ENCODE results near the gene AXDND1.
"Not testable (repeated sequence)": the region's sequence is repeated elsewhere in the genome, so short reads cannot be mapped to it uniquely, and the experiment has no call there.

The AXDND1 gene

GRCh38 chr1:179490611-179491010 is 124.8 kb downstream of the AXDND1 start:
- DNase-seq = no peak

- DNase-seq = no peak
These were observed 127.6 kb downstream of the AXDND1 start for GRCh38 chr1:179493323-179493722.

- no peak for DNase-seq
These were observed 140.4 kb downstream of the AXDND1 start for GRCh38 chr1:179506199-179506598.

DNA sequence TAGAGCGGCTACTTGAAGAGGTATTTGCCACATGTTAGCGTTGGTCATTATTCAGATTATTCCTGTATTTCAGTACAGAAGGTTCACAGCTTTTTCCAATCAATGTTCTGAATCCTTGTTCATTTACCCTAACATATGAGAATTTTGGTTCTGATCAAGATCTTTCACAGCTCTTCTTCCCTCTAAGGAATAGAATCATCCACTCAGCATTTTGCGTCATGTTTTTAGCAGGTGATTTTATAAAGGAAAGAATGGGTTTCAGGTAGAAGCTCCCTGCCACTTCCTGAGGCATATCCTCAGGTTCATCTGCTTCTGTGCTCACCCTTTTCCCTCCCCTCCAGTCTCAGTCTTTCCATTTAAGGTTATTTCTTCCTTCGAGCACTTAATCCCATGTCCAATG is 143.6 kb downstream of the AXDND1 start:
- DNase-seq = no peak

DNA sequence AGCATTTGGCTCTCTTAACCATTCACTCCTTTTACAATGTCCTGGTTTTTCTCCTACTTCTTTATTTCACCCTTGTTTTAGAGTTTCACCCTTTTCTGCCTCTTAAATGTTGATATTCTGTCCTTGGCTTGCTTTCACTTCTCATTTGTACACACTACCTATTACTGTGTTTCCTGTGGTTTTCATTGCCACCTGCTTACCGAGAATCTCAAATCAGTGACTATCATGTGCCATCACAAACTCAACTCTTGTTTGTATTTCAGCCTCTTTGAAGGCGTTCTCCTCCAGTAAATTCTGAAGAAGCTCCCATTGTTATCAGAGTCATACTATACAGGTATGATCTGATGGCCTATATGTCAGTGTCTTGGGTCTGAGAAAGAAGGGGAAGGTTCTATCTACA is 144.3 kb downstream of the AXDND1 start:
- no peak for DNase-seq

GRCh38 chr1:179516976-179517705 is 151.4 kb downstream of the AXDND1 start:
- no peak for DNase-seq

- not testable (repeated sequence) for DNase-seq
These were observed 152.8 kb downstream of the AXDND1 start for GRCh38 chr1:179518544-179518943.

DNA sequence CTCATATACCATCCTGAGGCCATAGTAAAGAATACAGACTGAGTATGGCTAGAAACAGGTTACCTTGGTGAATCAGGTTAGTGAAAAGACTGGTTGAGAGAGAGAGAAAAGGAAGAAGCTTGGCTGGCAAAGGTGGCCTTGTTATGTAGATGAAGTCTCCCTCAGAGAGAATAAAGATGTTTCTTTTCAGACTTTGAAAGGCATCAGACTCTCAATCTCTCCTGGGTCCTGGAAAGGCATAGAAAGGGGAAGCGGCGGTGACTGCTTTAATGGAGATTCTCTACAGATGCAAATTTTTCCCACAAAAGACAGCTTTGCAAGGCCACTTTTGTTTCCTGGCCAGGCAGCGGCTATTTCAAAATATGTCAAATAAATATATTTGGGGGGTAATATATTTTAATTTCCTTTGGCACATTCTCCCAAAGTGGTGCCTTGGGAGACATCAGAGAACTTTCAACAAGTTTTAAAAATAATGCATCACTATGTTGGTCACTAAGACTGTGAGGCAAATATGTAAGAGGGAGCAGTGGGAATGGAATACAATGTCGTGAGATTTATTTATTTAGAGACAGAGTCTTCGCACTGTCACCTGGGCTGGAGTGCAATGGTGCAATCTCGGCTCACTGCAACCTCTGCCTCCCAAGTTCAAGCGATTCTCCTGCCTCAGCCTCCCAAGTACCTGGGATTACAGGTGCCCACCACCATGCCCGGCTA is 163.9 kb downstream of the AXDND1 start:
- DNase-seq = no peak

DNA sequence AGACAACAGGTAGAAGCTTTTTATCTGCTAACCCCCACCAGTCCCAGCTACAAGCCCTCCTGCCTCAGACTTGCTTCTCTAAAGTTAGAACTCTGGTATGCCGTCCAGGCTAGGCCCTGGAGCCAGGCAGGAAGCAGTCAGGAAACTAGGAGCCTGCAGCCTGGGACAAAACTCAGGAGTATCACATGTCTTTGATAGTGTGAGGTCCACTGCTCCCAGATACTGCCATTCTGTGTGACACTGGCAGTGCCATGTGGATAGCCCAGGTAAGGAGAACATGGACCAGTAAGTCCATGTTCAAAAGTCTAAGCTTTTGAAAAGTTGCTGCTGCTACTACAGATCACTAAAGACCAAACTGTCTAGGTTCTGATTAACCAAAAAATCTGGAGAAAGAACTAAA is 164.6 kb downstream of the AXDND1 start:
- DNase-seq = no peak

DNA sequence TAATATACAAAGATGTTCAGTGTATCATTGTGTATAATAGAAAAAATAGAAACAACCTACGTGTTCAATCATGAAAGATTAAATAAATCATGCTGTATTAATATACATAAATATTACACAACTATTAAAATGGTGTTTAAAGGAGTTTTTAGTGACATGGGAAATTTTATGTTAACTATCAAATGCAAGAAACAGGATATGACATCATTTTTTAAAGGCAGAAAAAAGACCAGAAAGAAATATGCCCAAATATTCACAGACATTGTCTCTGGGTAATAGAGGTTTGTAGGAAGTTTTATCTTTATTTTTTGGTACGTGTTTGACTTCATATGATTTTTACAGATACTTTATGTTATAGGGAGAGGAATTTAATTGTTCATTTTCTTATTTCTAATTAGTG is 176.0 kb downstream of the AXDND1 start:
- no peak for DNase-seq

DNA sequence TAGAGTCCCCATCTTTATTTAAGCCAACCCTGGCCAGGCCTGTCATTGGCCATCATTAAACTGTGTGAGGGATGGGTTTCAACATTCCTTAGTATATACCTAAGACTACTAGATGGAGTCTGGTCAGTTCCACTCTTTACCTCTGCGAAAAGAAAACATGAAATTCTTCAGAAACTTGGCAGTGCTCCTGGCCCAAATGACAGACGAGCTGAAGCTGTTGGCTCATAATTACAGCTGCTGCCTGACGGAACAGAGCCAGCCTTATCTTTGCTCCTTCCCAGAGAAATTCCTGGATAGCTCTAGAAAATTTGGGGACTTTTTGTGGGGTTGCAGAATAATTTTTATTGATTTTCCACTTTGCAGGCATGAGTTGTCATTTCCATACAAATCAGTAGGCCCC is 179.6 kb downstream of the AXDND1 start:
- no peak for DNase-seq

- DNase-seq = no peak
These were observed 181.3 kb downstream of the AXDND1 start for GRCh38 chr1:179547021-179547535.

- no peak for DNase-seq
These were observed 183.0 kb downstream of the AXDND1 start for GRCh38 chr1:179548666-179549367.

DNA sequence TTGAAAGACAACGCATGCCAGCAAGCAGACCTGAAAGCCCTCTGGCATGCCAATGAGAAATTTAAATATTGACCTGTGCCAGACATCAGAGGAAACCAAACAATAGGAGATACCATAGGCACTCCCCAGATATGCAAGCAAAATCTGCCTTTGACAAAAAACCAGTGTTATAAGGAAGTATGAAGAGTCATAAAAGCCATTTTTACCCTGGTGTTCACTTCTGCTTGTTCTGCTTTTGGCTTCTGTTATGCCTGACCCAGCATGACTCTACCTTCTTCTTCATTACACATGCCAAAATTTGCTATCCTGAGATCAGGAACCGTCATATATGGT is 183.6 kb downstream of the AXDND1 start:
- no peak for DNase-seq

DNA sequence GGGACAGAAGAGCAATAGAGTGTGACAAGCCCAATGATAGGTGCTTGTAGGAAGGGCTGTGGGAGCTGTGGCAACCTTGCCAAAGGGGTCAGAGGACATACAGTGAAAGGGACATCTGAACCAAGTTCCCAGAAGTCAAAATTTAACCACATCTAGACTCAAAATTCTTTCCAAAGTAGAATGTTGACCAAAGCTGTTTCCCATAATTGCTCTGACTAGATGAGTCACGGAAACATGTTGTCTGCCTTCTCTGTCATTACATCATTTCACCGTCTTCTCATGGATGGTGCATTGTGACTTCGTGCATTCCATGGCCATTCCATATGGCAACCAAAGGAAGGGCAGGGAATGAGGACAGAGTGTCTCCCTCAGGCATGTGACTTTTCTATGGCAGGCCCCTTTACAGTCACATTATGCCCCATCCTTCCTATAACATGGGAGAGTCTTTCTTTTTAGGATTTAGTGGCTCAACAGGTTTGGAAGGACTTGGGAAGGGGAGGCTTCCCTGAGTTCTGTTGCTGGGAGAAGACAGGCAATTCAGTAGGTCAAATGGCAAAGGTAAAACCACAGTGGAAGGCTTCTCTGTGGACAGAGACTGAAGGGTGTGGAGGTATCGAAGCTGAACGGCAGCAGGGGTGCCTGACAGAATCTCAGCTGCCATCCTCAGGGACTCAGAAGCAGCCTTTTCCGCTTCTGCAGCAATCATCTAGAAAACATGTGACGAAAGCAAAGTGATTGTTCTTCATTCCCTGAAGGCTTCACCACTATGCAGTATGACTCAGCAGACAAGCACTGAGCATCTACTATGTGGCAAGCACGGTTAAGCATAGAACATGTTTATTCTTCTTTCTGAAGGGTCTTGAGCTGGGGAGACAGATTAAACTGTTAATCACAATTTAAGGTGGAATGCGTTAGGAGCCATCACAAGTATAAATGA is 185.2 kb downstream of the AXDND1 start:
- no peak for DNase-seq

- DNase-seq = no peak
These were observed 188.7 kb downstream of the AXDND1 start for GRCh38 chr1:179554427-179554826.

DNA sequence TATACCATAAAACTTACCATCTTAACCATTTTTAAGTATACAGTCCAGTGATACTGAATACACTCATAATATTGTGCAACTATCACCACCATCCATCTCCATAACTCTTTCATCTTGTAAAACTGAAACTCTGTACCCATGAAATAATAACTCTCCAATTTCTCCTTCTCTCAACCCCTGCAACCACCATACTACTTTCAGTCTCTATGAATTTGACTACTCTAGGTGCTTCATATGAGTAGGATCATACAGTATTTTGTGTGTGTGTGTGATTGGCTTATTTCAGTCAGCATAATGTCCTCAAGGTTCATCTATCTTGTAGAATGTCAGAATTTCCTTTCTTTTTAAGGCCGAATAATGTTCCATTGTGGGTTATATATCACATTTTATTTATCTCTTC is 192.3 kb downstream of the AXDND1 start:
- DNase-seq = no peak

GRCh38 chr1:179575497-179576314 is 209.9 kb downstream of the AXDND1 start, which contains the start of gene NPHS2:
TSS of gene NPHS2 (minus strand) at chr1:179575948. CDS start at chr1:179575864, 84 bp downstream.
- no peak for DNase-seq

- DNase-seq = no peak
These were observed 210.7 kb downstream of the AXDND1 start for GRCh38 chr1:179576509-179576908.

DNA sequence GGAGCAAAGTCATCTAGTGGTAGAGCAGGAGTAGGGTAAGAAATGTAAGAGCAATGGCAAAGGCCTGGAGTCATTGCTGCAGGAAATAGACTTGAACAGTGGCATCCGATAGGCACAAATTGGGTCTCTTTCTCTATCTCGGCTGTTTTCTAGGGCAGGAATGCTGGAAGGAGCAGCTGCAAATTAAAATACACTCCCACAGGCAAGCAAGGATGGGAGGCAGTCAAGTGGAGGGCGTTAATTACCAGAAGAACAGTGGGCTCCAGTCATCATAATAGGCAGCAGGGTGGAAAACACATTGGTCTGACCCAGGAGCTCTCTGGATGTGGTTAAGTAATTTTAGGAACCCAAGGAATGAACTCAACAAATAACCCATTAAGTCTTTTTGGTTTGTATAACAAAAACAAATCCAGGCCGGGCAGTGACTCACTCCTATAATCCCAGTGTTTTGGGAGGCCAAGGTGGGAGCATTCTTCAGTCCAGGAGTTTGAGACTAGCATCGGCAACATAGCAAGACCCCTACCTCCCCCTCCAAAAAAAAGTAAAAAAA is 218.1 kb downstream of the AXDND1 start:
- DNase-seq = no peak

- no peak for DNase-seq
These were observed 220.5 kb downstream of the AXDND1 start for GRCh38 chr1:179586107-179586823.

Data from activated T-cell treated with anti-CD3 and anti-CD28 coated beads for 4 hours (primary cell).